Hepatocyte (in vitro differentiated cells): ENCODE data around the gene HDX. TPM values are rescaled to one million over a fixed set of nuclear protein-coding genes. Genes with fewer than 3 reads are reported as not detected.
"Not testable (repeated sequence)": the region's sequence is repeated elsewhere in the genome, so short reads cannot be mapped to it uniquely, and the experiment has no call there.

Source experiments
- DNase-seq: peaks from one replicate; pipeline ENCODE4 v3.0.0-alpha.2; 2016; ENCODE audit warnings: low spot score
- H2AFZ ChIP-seq: fragments of 200-600 bp; sonication (generic); 2 replicates; pipeline ENCODE4 v1.6.0; 2016; ENCODE audit warnings: antibody characterized with exemption, mild to moderate bottlenecking
- H3K27ac ChIP-seq: fragments of 200-600 bp; sonication (generic); 2 replicates; pipeline ENCODE4 v1.5.1; 2016; ENCODE audit warnings: mild to moderate bottlenecking
- H3K27me3 ChIP-seq: fragments of 200-600 bp; sonication (generic); 2 replicates; pipeline ENCODE4 v1.6.1; 2016
- H3K36me3 ChIP-seq: fragments of 200-600 bp; sonication (generic); replicated peaks from 2 replicates; pipeline ENCODE4 v1.5.1; 2016; ENCODE audit warnings: low read depth; ENCODE audit not compliant: insufficient read depth
- H3K4me1 ChIP-seq: fragments of 200-600 bp; sonication (generic); 2 replicates; pipeline ENCODE4 v1.5.1; 2016; ENCODE audit warnings: mild to moderate bottlenecking, moderate library complexity; ENCODE audit not compliant: insufficient read depth
- H3K4me2 ChIP-seq: fragments of 200-600 bp; sonication (generic); 2 replicates; pipeline ENCODE4 v1.6.0; 2016
- H3K4me3 ChIP-seq: fragments of 200-600 bp; sonication (generic); 2 replicates; pipeline ENCODE4 v1.5.1; 2016; ENCODE audit warnings: mild to moderate bottlenecking
- H3K79me2 ChIP-seq: fragments of 200-600 bp; sonication (generic); 2 replicates; pipeline ENCODE4 v1.6.0; 2017; ENCODE audit warnings: mild to moderate bottlenecking
- H3K9me2 ChIP-seq: fragments of 200-600 bp; sonication (generic); replicated peaks from 2 replicates; pipeline ENCODE4 v1.6.0; 2017; ENCODE audit warnings: mild to moderate bottlenecking; ENCODE audit not compliant: insufficient read depth
- H3K9me3 ChIP-seq: fragments of 200-600 bp; sonication (generic); 2 replicates; pipeline ENCODE4 v1.5.1; 2016; ENCODE audit warnings: low read depth, mild to moderate bottlenecking
- H4K20me1 ChIP-seq: fragments of 200-600 bp; sonication (generic); 2 replicates; pipeline ENCODE4 v1.6.0; 2016; ENCODE audit warnings: mild to moderate bottlenecking; ENCODE audit not compliant: insufficient read depth, poor library complexity, severe bottlenecking
- CTCF ChIP-seq: fragments of 200-600 bp; sonication (generic); IDR thresholded peaks from 2 replicates; pipeline ENCODE4 v1.5.1; 2016; ENCODE audit warnings: antibody characterized with exemption, mild to moderate bottlenecking; ENCODE audit not compliant: poor library complexity
- EZH2 ChIP-seq: fragments of 200-600 bp; sonication (generic); IDR thresholded peaks from 2 replicates; pipeline ENCODE4 v1.6.1; 2016; ENCODE audit warnings: antibody characterized with exemption, mild to moderate bottlenecking, borderline replicate concordance
- EZH2phosphoT487 ChIP-seq: fragments of 200-600 bp; sonication (generic); IDR thresholded peaks from one replicate; pipeline ENCODE4 v1.6.1; 2018; ENCODE audit warnings: antibody characterized with exemption, mild to moderate bottlenecking, low read depth, moderate library complexity; ENCODE audit not compliant: unreplicated experiment, severe bottlenecking
- WGBS: methylation state at CpG from one replicate; pipeline ENCODE4 v1.1.6; 2016; ENCODE audit warnings: low lambda C conversion rate; ENCODE audit errors: missing lambda C conversion rate; 5-methylcytosine and 5-hydroxymethylcytosine counted together
- polyA plus RNA-seq: library from polyadenylated mRNA; unstranded; fragments of >200 nt; fragmentation: Nextera tagmentation; extraction: Ambion mirVana; gene quantifications from 2 replicates; pipeline ENCODE4 v1.2.1, GENCODE V29; 2016
- total RNA-seq: library from RNA; depleted of rRNA; stranded (reverse); fragments of >200 nt; gene quantifications from 2 replicates; pipeline ENCODE4 v1.2.3, GENCODE V29; 2014

HDX gene
- total RNA-seq (4.4 and 9.4 TPM in 2 replicates), polyA plus RNA-seq (3.4 and 4.8 TPM in 2 replicates)

GRCh38 chrX:84501798-84502628, at the start of gene HDX:
Gene HDX, minus strand, starts transcription at chrX:84502453. Its CDS starts 27,056 bp downstream, at chrX:84475397.
- peaks cover 6% of the 10 kb centered on the region for H3K79me2 ChIP-seq
- peak within 1 kb of the TSS; percentile 62 for H2AFZ ChIP-seq
- H3K9me2 ChIP-seq = no peaks in the 10 kb centered on the region
- no peaks in the 10 kb centered on the region for H3K4me1 ChIP-seq
- peak within 1 kb of the TSS; percentile 97 for H3K27ac ChIP-seq
- DNase-seq = peak; percentile 90
- no peaks in the 10 kb centered on the region for H3K27me3 ChIP-seq
- peak within 1 kb of the TSS; percentile 69 for H3K4me2 ChIP-seq
- 40% methylated on average over 36 of the region's 38 CpGs for WGBS
- H4K20me1 ChIP-seq = no peaks in the 10 kb centered on the region
- TF ChIP-seq EZH2phosphoT487 (no peak), EZH2 (no peak), CTCF (no peak)
- H3K36me3 ChIP-seq = no peaks in the 10 kb centered on the region
- no peaks in the 10 kb centered on the region for H3K9me3 ChIP-seq
- H3K4me3 ChIP-seq = peak within 1 kb of the TSS; percentile 33

- H2AFZ ChIP-seq, H3K27me3 ChIP-seq, H3K36me3 ChIP-seq, H3K9me2 ChIP-seq, DNase-seq, H4K20me1 ChIP-seq, H3K4me3 ChIP-seq, H3K27ac ChIP-seq, H3K4me2 ChIP-seq, H3K79me2 ChIP-seq, H3K4me1 ChIP-seq, H3K9me3 ChIP-seq: not testable (repeated sequence)
- WGBS = 88% methylated on average over 2 of the region's 2 CpGs
Measured at GRCh38 chrX:84541315-84541714, 39.1 kb upstream of the HDX start.

GRCh38 chrX:84537627-84538026, 35.4 kb upstream of the HDX start:
- H3K4me1 ChIP-seq, H4K20me1 ChIP-seq, DNase-seq, H3K36me3 ChIP-seq, H3K4me2 ChIP-seq, H3K79me2 ChIP-seq, H3K9me2 ChIP-seq, H3K4me3 ChIP-seq, H2AFZ ChIP-seq, H3K9me3 ChIP-seq, H3K27me3 ChIP-seq, H3K27ac ChIP-seq: not testable (repeated sequence)
- 92% methylated on average over 6 of the region's 7 CpGs for WGBS

- TF ChIP-seq EZH2 = no peak
- no peak for TF ChIP-seq CTCF
- no peak for TF ChIP-seq EZH2phosphoT487
- Histone ChIP-seq H3K4me2 (no peak overlapping the region), H3K27me3 (no peaks in the 10 kb centered on the region)
Measured at GRCh38 chrX:84488426-84488825, 13.8 kb downstream of the HDX start.

More at GRCh38 chrX:84488426-84488825, 13.8 kb downstream of the HDX start:
- Histone ChIP-seq H3K9me2 (no peaks in the 10 kb centered on the region), H3K4me3 (no peak overlapping the region), H3K4me1 (no peaks in the 10 kb centered on the region), H3K27ac (no peak overlapping the region), H3K9me3 (no peaks in the 10 kb centered on the region), H3K36me3 (no peaks in the 10 kb centered on the region), H2AFZ (no peak overlapping the region), H4K20me1 (no peaks in the 10 kb centered on the region), H3K79me2 (no peaks in the 10 kb centered on the region)
- DNase-seq = no peak
